ENCODE measurements around the gene WEE2. TPM values are rescaled to one million over a fixed set of nuclear protein-coding genes. Genes with fewer than 3 reads are reported as not detected.

The WEE2 gene
- total and polyA plus RNA-seq, 2 of the 13 experiments (the other 11 are each of a cell fraction or from before 2014, with no cell fraction given) = not detected

- TF ChIP-seq ZNF773 (CRISPR knock-in tag; IDR thresholded peaks at IDR 0.05; ENCODE audit: borderline replicate concordance) = no peak
- TF ChIP-seq, protein P1, sequence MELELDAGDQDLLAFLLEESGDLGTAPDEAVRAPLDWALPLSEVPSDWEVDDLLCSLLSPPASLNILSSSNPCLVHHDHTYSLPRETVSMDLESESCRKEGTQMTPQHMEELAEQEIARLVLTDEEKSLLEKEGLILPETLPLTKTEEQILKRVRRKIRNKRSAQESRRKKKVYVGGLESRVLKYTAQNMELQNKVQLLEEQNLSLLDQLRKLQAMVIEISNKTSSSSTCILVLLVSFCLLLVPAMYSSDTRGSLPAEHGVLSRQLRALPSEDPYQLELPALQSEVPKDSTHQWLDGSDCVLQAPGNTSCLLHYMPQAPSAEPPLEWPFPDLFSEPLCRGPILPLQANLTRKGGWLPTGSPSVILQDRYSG (CRISPR knock-in tag; IDR thresholded peaks at IDR 0.05) = no peak
- peak; percentile 93 for TF ChIP-seq ZNF670 (CRISPR knock-in tag; IDR thresholded peaks at IDR 0.05; ENCODE audit: borderline replicate concordance)
- TF ChIP-seq CAMTA2 (CRISPR knock-in tag; IDR thresholded peaks at IDR 0.05; ENCODE audit: borderline replicate concordance) = peak; percentile 82; the same call in 1 of the 2 replicates
- TF ChIP-seq, protein P2, sequence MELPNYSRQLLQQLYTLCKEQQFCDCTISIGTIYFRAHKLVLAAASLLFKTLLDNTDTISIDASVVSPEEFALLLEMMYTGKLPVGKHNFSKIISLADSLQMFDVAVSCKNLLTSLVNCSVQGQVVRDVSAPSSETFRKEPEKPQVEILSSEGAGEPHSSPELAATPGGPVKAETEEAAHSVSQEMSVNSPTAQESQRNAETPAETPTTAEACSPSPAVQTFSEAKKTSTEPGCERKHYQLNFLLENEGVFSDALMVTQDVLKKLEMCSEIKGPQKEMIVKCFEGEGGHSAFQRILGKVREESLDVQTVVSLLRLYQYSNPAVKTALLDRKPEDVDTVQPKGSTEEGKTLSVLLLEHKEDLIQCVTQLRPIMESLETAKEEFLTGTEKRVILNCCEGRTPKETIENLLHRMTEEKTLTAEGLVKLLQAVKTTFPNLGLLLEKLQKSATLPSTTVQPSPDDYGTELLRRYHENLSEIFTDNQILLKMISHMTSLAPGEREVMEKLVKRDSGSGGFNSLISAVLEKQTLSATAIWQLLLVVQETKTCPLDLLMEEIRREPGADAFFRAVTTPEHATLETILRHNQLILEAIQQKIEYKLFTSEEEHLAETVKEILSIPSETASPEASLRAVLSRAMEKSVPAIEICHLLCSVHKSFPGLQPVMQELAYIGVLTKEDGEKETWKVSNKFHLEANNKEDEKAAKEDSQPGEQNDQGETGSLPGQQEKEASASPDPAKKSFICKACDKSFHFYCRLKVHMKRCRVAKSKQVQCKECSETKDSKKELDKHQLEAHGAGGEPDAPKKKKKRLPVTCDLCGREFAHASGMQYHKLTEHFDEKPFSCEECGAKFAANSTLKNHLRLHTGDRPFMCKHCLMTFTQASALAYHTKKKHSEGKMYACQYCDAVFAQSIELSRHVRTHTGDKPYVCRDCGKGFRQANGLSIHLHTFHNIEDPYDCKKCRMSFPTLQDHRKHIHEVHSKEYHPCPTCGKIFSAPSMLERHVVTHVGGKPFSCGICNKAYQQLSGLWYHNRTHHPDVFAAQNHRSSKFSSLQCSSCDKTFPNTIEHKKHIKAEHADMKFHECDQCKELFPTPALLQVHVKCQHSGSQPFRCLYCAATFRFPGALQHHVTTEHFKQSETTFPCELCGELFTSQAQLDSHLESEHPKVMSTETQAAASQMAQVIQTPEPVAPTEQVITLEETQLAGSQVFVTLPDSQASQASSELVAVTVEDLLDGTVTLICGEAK (IDR thresholded peaks at IDR 0.05) = peak; percentile 93
- TF ChIP-seq, protein P2 (CRISPR knock-in tag; IDR thresholded peaks at IDR 0.05) = peak; percentile 75
- TF ChIP-seq, protein P3, sequence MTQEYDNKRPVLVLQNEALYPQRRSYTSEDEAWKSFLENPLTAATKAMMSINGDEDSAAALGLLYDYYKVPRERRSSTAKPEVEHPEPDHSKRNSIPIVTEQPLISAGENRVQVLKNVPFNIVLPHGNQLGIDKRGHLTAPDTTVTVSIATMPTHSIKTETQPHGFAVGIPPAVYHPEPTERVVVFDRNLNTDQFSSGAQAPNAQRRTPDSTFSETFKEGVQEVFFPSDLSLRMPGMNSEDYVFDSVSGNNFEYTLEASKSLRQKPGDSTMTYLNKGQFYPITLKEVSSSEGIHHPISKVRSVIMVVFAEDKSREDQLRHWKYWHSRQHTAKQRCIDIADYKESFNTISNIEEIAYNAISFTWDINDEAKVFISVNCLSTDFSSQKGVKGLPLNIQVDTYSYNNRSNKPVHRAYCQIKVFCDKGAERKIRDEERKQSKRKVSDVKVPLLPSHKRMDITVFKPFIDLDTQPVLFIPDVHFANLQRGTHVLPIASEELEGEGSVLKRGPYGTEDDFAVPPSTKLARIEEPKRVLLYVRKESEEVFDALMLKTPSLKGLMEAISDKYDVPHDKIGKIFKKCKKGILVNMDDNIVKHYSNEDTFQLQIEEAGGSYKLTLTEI (CRISPR knock-in tag; conservative IDR thresholded peaks at IDR 0.05) = no peak
- TF ChIP-seq, protein P4, sequence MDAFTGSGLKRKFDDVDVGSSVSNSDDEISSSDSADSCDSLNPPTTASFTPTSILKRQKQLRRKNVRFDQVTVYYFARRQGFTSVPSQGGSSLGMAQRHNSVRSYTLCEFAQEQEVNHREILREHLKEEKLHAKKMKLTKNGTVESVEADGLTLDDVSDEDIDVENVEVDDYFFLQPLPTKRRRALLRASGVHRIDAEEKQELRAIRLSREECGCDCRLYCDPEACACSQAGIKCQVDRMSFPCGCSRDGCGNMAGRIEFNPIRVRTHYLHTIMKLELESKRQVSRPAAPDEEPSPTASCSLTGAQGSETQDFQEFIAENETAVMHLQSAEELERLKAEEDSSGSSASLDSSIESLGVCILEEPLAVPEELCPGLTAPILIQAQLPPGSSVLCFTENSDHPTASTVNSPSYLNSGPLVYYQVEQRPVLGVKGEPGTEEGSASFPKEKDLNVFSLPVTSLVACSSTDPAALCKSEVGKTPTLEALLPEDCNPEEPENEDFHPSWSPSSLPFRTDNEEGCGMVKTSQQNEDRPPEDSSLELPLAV (CRISPR knock-in tag; conservative IDR thresholded peaks at IDR 0.05; ENCODE audit: low read depth) = no peak
- no peak for TF ChIP-seq FLYWCH1 (CRISPR knock-in tag; IDR thresholded peaks at IDR 0.05)
- TF ChIP-seq, protein P5, sequence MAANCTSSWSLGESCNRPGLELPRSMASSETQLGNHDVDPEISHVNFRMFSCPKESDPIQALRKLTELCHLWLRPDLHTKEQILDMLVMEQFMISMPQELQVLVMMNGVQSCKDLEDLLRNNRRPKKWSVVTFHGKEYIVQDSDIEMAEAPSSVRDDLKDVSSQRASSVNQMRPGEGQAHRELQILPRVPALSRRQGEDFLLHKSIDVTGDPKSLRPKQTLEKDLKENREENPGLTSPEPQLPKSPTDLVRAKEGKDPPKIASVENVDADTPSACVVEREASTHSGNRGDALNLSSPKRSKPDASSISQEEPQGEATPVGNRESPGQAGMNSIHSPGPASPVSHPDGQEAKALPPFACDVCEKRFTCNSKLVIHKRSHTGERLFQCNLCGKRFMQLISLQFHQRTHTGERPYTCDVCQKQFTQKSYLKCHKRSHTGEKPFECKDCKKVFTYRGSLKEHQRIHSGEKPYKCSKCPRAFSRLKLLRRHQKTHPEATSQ (CRISPR knock-in tag; IDR thresholded peaks at IDR 0.05; ENCODE audit: borderline replicate concordance) = peak; percentile 91; the same call in 1 of the 2 replicates
- peak; percentile 96 for TF ChIP-seq ZNF557 (CRISPR knock-in tag; IDR thresholded peaks at IDR 0.05)
- peak; percentile 86; the same call in 1 of the 2 replicates for TF ChIP-seq POLR2AphosphoS2 (IDR thresholded peaks at IDR 0.05; ENCODE audit: low read depth, low read length)
- peak; percentile 76; the same call in 1 of the 2 replicates for TF ChIP-seq MXD4 (CRISPR knock-in tag; IDR thresholded peaks at IDR 0.05)
These were observed 29.9 kb downstream of the WEE2 start, which contains the start of gene SSBP1 (continued) for GRCh38 chr7:141737836-141738591.
